ENCODE results near the gene FLNA.

DNA sequence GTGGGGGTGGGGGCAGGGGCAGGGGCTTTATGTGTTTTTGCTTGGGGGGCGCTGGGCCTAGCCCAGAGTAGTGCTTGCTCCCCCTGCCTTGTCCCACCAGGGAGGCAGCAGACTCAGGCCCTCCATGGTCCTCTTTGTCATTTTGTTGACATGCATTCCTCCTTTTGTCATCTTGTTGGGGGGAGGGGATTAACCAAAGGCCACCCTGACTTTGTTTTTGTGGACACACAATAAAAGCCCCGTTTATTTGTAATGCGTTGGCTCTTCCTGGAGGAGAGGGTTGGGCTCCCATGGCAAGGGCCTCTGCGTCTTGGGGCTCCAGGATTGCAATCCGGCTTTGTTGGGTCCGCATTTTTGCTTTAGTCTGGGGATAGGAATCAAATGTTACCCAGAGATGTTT, 6.8 kb upstream of the FLNA start:
- no peak for TF ChIP-seq POLR2A (IDR thresholded peaks at IDR 0.05)
- TF ChIP-seq, protein P1, sequence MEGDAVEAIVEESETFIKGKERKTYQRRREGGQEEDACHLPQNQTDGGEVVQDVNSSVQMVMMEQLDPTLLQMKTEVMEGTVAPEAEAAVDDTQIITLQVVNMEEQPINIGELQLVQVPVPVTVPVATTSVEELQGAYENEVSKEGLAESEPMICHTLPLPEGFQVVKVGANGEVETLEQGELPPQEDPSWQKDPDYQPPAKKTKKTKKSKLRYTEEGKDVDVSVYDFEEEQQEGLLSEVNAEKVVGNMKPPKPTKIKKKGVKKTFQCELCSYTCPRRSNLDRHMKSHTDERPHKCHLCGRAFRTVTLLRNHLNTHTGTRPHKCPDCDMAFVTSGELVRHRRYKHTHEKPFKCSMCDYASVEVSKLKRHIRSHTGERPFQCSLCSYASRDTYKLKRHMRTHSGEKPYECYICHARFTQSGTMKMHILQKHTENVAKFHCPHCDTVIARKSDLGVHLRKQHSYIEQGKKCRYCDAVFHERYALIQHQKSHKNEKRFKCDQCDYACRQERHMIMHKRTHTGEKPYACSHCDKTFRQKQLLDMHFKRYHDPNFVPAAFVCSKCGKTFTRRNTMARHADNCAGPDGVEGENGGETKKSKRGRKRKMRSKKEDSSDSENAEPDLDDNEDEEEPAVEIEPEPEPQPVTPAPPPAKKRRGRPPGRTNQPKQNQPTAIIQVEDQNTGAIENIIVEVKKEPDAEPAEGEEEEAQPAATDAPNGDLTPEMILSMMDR (IDR thresholded peaks at IDR 0.05), result no peak

All from testis (tissue), 2 donors.